Kidney epithelial cell (primary cell): ENCODE results near the gene CCNG1. TPM values are rescaled to one million over a fixed set of nuclear protein-coding genes. Genes with fewer than 3 reads are reported as not detected.
A peak's percentile ranks its signal among the peaks of the same experiment; 100 is the strongest.

ENCODE experiments used
- DNase-seq: peaks from one replicate; pipeline ENCODE4 v3.0.0-alpha.2; 2010; ENCODE audit warnings: low read depth
- H3K27me3 ChIP-seq: 2 replicates; pipeline ENCODE4 v1.6.0; 2011; ENCODE audit warnings: low read length; ENCODE audit not compliant: control insufficient read depth, insufficient read depth
- H3K36me3 ChIP-seq: 2 replicates; pipeline ENCODE4 v1.5.1; 2011; ENCODE audit warnings: low read length; ENCODE audit not compliant: control insufficient read depth, insufficient read depth
- H3K4me3 ChIP-seq: 2 replicates; pipeline ENCODE4 v1.5.1; 2011; ENCODE audit warnings: low read depth, mild to moderate bottlenecking, control low read depth, low read length
- CTCF ChIP-seq: IDR thresholded peaks from 2 replicates; pipeline ENCODE4 v1.5.1; 2011; ENCODE audit warnings: mild to moderate bottlenecking, moderate library complexity, low read length, control low read depth, inconsistent platforms; ENCODE audit not compliant: insufficient read depth, poor library complexity, severe bottlenecking
- total RNA-seq: library from RNA; depleted of rRNA; stranded (reverse); fragments of >200 nt; gene quantifications from 2 replicates; pipeline ENCODE4 v1.2.3, GENCODE V29; 2015

CCNG1 gene
- total RNA-seq, 1 donor from 2014 or later = 206 TPM

GRCh38 chr5:163402007-163402406, 35.4 kb upstream of the CCNG1 start:
- no peaks in the 10 kb centered on the region for H3K36me3 ChIP-seq
- no peak overlapping the region for H3K4me3 ChIP-seq
- TF ChIP-seq CTCF = no peak
- no peak for DNase-seq
- H3K27me3 ChIP-seq = no peaks in the 10 kb centered on the region

- Histone ChIP-seq H3K27me3 (no peaks in the 10 kb centered on the region), H3K36me3 (no peaks in the 10 kb centered on the region), H3K4me3 (no peak overlapping the region)
- DNase-seq = no peak
- TF ChIP-seq CTCF = no peak
Observed at GRCh38 chr5:163404364-163405173, 32.8 kb upstream of the CCNG1 start.

DNA sequence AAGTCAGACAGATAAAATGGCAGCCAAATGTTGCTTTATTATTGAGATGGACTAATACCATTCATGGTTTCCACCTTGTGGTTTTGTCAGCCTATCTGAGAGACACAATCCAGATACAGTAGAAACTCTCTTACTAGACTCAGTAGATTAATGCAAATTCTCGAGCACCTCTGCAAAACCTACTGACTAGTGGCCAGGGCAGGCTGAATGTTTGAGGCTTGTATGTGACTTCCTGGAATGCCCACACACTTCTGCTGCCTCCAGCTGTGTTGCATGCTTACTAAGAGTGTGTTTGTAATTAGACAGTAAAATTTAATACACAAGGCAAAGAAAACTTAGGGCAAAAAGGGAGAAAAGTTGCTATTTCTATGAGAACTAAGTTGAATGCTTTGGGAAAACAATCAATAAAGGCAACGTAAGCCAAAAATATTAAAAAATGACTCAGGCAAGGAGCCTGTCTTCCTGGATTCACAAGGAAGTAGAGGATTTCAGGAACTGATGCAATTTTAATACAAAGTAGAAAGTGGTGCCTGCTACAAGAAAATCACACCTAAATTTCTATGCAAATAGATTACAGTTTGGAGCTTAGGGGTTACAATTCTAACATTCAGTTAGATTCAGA, 30.2 kb upstream of the CCNG1 start:
- TF ChIP-seq CTCF = no peak
- Histone ChIP-seq H3K36me3 (no peaks in the 10 kb centered on the region), H3K27me3 (no peaks in the 10 kb centered on the region), H3K4me3 (no peak overlapping the region)
- DNase-seq = no peak

GRCh38 chr5:163408311-163408923, 29.0 kb upstream of the CCNG1 start:
- H3K27me3 ChIP-seq = no peaks in the 10 kb centered on the region
- TF ChIP-seq CTCF = peak; percentile 85
- H3K4me3 ChIP-seq = no peak overlapping the region
- no peaks in the 10 kb centered on the region for H3K36me3 ChIP-seq
- no peak for DNase-seq

GRCh38 chr5:163409384-163409783, 28.0 kb upstream of the CCNG1 start:
- no peaks in the 10 kb centered on the region for H3K36me3 ChIP-seq
- no peak for TF ChIP-seq CTCF
- no peak overlapping the region for H3K4me3 ChIP-seq
- DNase-seq = no peak
- H3K27me3 ChIP-seq = peaks cover 2% of the 10 kb centered on the region
